Activated naive CD8-positive, alpha-beta T cell treated with anti-CD3 and anti-CD28 coated beads, Interleukin-2, amount 10 ng/mL, durations not matched to agents 7 days and 5 days (primary cell): ENCODE data around the gene LINGO1. TPM values are rescaled to one million over a fixed set of nuclear protein-coding genes. Genes with fewer than 3 reads are reported as not detected.

Source experiments
- ATAC-seq: fragments of 150-1000 bp; cut with Tn5 transposase; one replicate; pipeline ENCODE4 v1.10.0; 2021; ENCODE audit warnings: low read depth, moderate library complexity
- POLR2A ChIA-PET: fragments of 350-600 bp; sonication (Branson Sonifier 250); formaldehyde crosslinking; loops from one replicate; lab custom pipeline; 2021; ENCODE audit warnings: antibody characterized with exemption; lab: Charles Lee
- DNase-seq: peaks from one replicate; pipeline ENCODE4 v3.0.0; 2021
- H3K27ac Mint-ChIP-seq: one replicate; pipeline ENCODE4 v1.8.0; 2022; ENCODE audit warnings: mild to moderate bottlenecking, mixed read lengths
- H3K27me3 Mint-ChIP-seq: one replicate; pipeline ENCODE4 v1.8.0; 2022; ENCODE audit warnings: mild to moderate bottlenecking, moderate library complexity, mixed read lengths
- H3K36me3 Mint-ChIP-seq: one replicate; pipeline ENCODE4 v1.8.0; 2021; ENCODE audit warnings: mild to moderate bottlenecking, mixed read lengths
- H3K4me1 Mint-ChIP-seq: one replicate; pipeline ENCODE4 v1.8.0; 2021; ENCODE audit warnings: mixed read lengths
- H3K4me3 Mint-ChIP-seq: one replicate; pipeline ENCODE4 v1.8.0; 2022; ENCODE audit warnings: mild to moderate bottlenecking, moderate library complexity, mixed read lengths
- H3K9me3 Mint-ChIP-seq: one replicate; pipeline ENCODE4 v1.8.0; 2021; ENCODE audit warnings: mixed read lengths
- total RNA-seq, 2 experiments: library from RNA; stranded (reverse); gene quantifications; one replicate each; pipeline ENCODE4 v1.2.3, GENCODE V29; 2021

Gene LINGO1
- total RNA-seq, 2 experiments from 2014 or later = not detected

DNA sequence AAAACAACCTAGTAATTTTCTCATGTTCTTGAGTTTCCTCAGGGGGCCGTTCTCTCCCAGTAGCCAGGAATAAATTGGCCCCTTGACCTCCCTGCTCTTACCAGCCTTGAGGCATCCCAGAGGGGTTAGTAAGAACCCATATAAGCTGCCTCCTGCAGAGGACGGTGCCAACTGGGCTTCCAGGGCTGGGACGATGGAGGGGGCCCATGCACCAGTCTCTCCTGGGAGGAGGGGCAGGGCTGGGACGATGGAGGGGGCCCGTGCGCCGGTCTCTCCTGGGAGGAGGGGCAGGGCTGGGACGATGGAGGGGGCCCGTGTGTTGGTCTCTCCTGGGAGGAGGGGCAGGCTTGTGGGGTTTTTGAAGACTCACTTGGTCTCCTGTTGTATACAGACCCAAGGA, 22.0 kb downstream of the LINGO1 start:
- no peak overlapping the region for H3K4me3 Mint-ChIP-seq
- no peaks in the 10 kb centered on the region for H3K4me1 Mint-ChIP-seq
- ATAC-seq (no peak), DNase-seq (no peak)
- POLR2A ChIA-PET = no interaction called here
- no peaks in the 10 kb centered on the region for H3K36me3 Mint-ChIP-seq
- H3K9me3 Mint-ChIP-seq = no peaks in the 10 kb centered on the region
- H3K27ac Mint-ChIP-seq = no peak overlapping the region
- no peaks in the 10 kb centered on the region for H3K27me3 Mint-ChIP-seq

DNA sequence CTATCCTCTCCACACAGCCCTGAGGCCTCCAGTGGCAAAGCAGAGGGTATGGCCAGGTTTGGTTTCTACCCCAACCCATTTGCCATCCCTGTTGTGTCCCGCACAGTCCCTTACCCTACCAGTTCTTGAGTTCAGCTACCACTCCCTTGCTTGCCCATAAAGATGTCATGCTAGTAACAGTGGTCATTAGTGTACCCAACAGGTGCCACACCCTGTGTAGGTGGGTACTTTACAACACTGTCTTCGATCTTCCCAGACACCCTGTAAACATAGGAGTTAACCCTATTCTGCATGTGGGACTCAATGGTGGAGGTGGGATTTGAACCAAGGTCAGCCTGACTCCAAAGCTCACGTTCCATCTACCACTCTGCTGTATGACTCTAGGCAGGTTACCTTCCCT, 23.2 kb downstream of the LINGO1 start:
- H3K9me3 Mint-ChIP-seq = no peaks in the 10 kb centered on the region
- POLR2A ChIA-PET = no interaction called here
- no peak for ATAC-seq

DNA sequence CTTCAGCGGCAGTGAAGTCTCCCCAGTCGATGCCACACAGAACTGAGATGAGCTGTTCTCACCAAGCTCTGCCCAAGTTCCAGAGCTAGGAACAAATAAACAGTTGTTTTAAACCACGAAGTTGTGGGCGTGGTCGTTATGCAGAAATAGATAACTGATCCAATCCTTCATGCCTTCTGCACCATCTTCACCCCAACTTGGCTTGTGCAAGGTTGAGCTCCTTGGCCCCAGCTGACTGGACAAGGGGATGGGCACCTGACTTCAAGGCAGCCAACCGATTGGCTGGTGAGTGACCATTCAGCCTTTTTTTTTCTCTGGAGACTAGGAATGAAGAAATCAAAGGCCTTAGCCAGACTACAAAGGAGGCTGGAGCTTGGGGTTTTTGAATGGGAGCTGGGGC, 23.9 kb downstream of the LINGO1 start:
- no peaks in the 10 kb centered on the region for H3K9me3 Mint-ChIP-seq
- H3K27ac Mint-ChIP-seq = no peak overlapping the region
- no peak for ATAC-seq
- H3K36me3 Mint-ChIP-seq = no peaks in the 10 kb centered on the region
- H3K4me3 Mint-ChIP-seq = no peak overlapping the region
- DNase-seq = no peak
- peaks cover 5% of the 10 kb centered on the region for H3K27me3 Mint-ChIP-seq
- POLR2A ChIA-PET = no interaction called here
- peaks cover 5% of the 10 kb centered on the region for H3K4me1 Mint-ChIP-seq

More for the DNA sequence above, 23.2 kb downstream of the LINGO1 start:
- peaks cover 5% of the 10 kb centered on the region for H3K27me3 Mint-ChIP-seq
- H3K27ac Mint-ChIP-seq = no peak overlapping the region
- H3K4me1 Mint-ChIP-seq = peaks cover 4% of the 10 kb centered on the region
- H3K36me3 Mint-ChIP-seq = no peaks in the 10 kb centered on the region
- no peak overlapping the region for H3K4me3 Mint-ChIP-seq
- DNase-seq = no peak

DNA sequence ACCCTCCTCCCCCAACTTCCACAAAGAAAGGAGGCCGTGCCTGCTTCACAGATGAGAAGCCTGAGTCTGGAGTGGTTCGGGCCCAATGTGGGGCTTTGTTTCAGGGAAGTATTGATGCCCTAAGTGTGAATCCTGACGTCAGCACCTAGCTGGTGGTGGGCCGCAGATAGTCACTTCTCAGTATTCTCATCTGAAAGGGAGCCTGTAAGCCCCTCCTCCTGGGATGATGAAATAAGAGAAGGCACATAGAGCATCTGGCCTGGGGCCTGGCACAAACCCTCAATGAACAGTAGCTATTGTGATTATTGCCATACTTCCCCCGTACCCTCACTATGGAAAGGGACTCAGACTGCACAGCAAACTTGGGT, 24.8 kb downstream of the LINGO1 start:
- peaks cover 5% of the 10 kb centered on the region for H3K27me3 Mint-ChIP-seq
- no peak overlapping the region for H3K27ac Mint-ChIP-seq
- POLR2A ChIA-PET = interaction anchor here (0.6 kb wide), 1 partner anchor 542 kb away, joined by 4 read pairs; no protein-coding TSS in a partner anchor
- DNase-seq (no peak), ATAC-seq (no peak)
- H3K4me3 Mint-ChIP-seq = no peak overlapping the region
- H3K4me1 Mint-ChIP-seq = peaks cover 5% of the 10 kb centered on the region
- no peaks in the 10 kb centered on the region for H3K36me3 Mint-ChIP-seq
- H3K9me3 Mint-ChIP-seq = no peaks in the 10 kb centered on the region

DNA sequence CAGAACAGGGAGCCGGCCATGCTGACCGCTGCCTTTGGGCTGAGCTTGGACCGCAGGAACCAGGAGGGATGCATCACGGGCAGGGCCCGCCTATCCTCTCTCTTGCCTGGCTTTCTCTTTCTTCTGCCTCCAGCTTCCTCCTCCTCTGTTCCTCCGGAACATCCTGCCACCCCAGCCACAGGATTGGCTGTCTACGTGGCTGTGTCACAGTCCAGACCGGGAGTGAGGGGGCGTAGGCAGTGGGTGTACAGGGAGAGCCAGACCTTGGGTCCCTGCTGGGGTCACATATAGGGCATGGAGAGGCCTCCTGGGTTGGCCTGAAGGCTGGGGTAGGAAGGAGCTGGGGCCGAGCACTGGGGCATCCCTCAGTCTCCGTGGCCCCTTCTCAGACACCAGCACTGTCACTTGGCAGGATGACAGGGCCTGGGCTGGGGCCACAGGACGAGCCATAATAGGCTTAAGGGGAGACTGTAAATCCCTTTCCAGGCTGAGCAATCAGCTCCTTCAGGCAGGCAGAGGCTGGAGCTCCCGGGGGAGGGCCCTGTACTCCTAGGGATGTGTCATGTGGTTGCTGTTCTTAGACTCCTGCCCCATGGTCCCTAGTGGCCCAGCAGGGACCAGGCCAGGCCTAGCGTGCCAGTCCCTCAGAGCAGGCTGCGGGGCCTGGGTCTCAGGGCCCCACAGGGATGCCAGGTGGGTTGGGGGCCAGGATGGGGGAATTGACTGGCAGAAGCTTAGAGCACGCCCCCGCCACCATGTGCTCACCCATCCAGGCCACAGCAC, 25.4 kb downstream of the LINGO1 start:
- DNase-seq (no peak), ATAC-seq (no peak)
- H3K4me1 Mint-ChIP-seq = peaks cover 5% of the 10 kb centered on the region
- no peak overlapping the region for H3K27ac Mint-ChIP-seq
- POLR2A ChIA-PET = interaction anchor here (0.6 kb wide), 1 partner anchor 541 kb away, joined by 4 read pairs; no protein-coding TSS in a partner anchor
- no peaks in the 10 kb centered on the region for H3K9me3 Mint-ChIP-seq
- no peak overlapping the region for H3K4me3 Mint-ChIP-seq
- H3K27me3 Mint-ChIP-seq = peaks cover 5% of the 10 kb centered on the region
- no peaks in the 10 kb centered on the region for H3K36me3 Mint-ChIP-seq

DNA sequence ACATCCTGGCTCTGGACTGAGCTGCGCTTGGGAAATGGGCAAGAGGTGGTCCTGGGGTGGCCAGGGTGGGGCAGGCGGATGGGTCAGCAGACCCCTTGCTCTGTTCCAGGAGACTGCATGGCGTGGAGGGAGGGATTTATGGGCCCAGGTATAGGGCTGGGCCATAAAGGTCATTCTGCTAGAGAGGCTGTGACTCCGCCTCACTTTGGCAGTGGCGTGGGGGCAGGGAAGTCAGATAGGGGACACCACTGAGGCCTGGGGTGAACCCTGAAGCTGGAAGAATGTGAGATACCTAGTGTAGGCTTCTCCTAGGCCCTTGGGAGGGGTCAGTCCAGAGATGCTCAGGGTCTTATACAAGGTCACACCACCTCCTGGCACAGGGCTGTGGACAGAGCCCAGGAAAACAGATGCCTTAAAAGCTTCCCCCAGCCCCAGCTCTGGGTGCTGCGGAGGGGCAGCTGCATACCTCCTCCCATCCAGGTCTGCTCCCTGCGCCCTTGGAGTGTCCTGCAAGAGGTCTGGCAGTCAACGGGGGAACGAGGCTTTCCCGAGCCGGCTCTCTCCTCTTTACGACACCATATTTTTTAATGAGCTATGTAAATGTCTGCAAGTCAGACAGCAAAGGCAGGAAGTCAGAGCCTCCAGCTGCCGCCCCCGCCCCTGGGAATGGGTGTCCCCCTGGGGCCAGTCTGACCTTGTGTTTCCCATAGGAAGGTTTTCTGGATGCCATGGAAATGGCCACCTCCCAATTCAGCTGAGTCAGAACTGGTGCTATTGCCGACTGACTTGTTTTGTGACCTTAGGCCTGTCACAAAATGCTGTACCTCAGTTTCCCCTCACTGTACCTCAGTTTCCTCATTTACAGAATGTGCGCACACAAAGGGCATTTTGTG, 26.3 kb downstream of the LINGO1 start:
- H3K4me1 Mint-ChIP-seq = peaks cover 5% of the 10 kb centered on the region
- no peak overlapping the region for H3K27ac Mint-ChIP-seq
- ATAC-seq = no peak
- H3K4me3 Mint-ChIP-seq = no peak overlapping the region
- H3K36me3 Mint-ChIP-seq = no peaks in the 10 kb centered on the region
- no peak for DNase-seq
- POLR2A ChIA-PET = no interaction called here
- H3K27me3 Mint-ChIP-seq = peaks cover 5% of the 10 kb centered on the region
- H3K9me3 Mint-ChIP-seq = no peaks in the 10 kb centered on the region

DNA sequence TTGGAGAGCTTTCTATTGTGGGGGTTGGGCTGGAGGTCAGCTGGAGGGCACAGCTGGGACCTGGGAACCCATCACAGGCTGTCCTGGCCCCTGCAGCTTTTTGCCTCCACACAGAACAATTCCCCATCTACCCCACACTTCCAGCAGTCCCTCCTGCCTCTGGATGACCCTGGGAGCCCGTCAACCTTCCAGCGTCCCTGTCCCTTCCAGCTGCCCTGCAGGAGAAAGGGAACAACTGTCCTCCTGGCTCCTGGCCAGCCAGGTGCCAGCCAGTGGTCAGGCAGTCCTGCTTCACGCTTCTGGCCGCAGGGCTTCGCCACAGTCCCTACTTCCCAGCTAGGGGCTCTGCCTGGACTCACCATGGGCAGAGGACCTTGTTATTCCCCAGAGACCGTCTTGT, 27.2 kb downstream of the LINGO1 start:
- Mint-ChIP-seq H3K9me3 (no peaks in the 10 kb centered on the region), H3K4me1 (peaks cover 5% of the 10 kb centered on the region), H3K27ac (no peak overlapping the region), H3K36me3 (no peaks in the 10 kb centered on the region), H3K4me3 (no peak overlapping the region), H3K27me3 (peaks cover 5% of the 10 kb centered on the region)
- ATAC-seq (no peak), DNase-seq (no peak)
- POLR2A ChIA-PET = no interaction called here

DNA sequence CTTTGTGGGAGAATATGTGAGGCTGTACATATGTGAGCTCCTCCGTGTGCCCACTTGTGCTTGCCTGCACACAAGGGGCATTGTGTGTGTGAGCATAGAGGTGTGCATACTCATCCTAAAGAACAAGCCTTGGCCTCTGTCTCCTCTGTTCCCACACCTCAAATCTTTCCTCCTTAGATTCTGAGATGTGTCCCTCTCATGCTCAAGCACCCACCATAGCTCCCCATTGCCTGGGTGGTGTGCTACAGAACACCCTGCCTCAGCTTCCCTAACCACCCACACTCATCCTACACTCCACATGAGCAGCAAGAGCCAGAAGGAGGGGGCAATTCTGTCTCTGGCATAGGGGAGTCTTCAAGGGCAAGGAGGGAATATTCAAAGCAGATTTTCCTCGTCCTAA, 27.7 kb downstream of the LINGO1 start:
- Mint-ChIP-seq H3K27me3 (peaks cover 5% of the 10 kb centered on the region), H3K9me3 (no peaks in the 10 kb centered on the region), H3K4me1 (peaks cover 5% of the 10 kb centered on the region), H3K36me3 (no peaks in the 10 kb centered on the region), H3K27ac (no peak overlapping the region), H3K4me3 (no peak overlapping the region)
- DNase-seq (no peak), ATAC-seq (no peak)
- POLR2A ChIA-PET = no interaction called here

DNA sequence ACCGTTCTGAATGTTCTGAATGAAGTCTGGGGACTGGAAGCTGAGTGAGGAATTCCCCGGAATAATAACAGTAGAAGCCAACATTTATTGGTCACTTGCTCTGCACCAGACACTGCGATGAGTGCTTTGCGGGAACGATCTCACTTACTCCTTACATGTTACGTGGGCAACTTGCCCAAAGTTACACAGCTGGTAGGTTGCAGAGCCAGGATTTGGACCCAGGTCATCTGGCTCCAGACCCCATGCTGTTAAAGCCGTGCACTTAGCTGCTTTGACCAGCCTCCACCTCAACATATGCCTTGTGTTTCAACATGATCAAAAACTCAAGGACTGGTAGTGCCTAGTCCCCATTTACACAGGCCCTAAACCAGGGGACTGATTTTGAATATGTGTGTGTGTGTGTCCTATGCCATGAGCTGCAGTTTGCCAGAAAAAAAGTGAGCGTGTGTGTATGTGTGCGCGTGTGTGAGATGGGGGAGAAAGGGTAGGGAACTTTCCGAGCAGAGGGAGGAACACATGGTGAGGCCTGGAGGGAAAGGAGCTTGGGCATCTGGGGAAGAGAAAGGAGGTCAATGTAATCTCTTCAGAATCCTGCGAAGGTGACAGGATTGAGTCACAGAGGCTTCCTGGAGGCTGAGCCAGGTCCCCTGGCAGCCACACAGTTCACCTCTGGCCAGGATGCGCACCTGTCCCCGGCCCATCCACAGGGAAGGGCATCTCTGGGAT, 28.9 kb downstream of the LINGO1 start:
- Mint-ChIP-seq H3K9me3 (no peaks in the 10 kb centered on the region), H3K36me3 (no peaks in the 10 kb centered on the region), H3K4me3 (no peak overlapping the region), H3K27ac (no peak overlapping the region), H3K4me1 (peaks cover 5% of the 10 kb centered on the region), H3K27me3 (peaks cover 5% of the 10 kb centered on the region)
- ATAC-seq = no peak
- POLR2A ChIA-PET = no interaction called here
- no peak for DNase-seq

DNA sequence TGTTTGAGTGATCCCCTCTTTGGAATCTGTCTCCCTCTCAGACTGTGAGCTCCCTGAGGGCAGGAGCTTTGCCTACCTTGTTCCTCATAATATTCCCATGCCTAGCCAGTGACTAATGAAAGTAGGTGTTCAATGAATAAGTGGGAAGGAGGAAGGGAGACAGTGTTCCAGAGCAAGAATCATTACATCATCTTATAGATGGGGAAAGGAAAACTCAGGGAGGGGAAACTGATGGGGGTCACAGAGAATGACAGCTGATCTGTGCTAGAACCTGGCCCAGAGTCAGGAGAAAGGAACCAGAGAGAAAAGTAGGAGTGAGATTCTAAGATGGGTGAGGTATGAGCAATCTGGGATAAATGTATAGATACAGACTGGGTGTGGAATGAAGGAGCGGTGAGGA, 29.9 kb downstream of the LINGO1 start:
- Mint-ChIP-seq H3K36me3 (no peaks in the 10 kb centered on the region), H3K4me1 (peaks cover 5% of the 10 kb centered on the region), H3K9me3 (no peaks in the 10 kb centered on the region), H3K27ac (no peak overlapping the region), H3K27me3 (peaks cover 5% of the 10 kb centered on the region), H3K4me3 (no peak overlapping the region)
- POLR2A ChIA-PET = no interaction called here
- DNase-seq = no peak
- no peak for ATAC-seq

DNA sequence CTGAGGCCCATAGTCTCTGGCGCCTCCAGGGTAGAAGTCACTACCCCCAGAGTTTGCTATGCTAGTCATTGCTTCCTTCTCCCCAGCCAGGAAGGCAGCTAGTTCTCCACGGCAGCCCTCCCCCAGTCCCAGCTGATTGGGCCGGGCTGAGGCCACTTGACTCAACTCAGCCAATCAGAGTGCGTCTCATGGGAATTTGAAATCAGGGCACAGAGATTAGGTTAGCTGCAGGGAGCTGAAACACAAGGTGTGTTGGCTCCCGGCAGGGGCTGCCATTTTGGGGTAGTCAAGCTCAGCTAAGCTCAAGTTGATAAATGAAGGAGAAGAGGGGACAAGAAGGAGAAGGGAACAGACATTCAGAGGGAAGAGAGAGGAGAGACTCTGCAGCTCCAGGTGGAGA, 32.8 kb downstream of the LINGO1 start:
- Mint-ChIP-seq H3K9me3 (no peaks in the 10 kb centered on the region), H3K27me3 (peaks cover 2% of the 10 kb centered on the region), H3K4me3 (no peak overlapping the region), H3K4me1 (peaks cover 5% of the 10 kb centered on the region), H3K27ac (no peak overlapping the region), H3K36me3 (no peaks in the 10 kb centered on the region)
- POLR2A ChIA-PET = no interaction called here
- ATAC-seq (no peak), DNase-seq (no peak)

DNA sequence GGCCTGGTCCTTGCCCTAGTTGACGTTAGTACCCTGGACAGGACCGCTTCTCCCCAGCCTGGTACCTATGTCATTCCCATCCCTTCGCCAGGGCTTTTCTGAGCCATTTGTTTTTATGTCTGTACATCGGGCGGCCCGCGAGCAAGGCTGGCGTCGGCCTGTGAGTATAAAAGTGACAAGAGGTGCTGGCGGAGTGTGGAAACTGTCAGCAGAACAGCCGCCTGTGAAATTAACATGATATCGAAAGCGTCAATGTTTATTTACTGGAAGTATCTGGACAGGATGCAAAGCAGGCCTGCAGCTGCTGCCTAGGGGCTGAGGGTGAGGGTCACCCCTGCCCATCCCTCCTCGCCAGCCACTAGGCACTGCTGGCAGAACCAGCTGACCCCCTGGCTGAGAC, 33.4 kb downstream of the LINGO1 start:
- H3K27me3 Mint-ChIP-seq = no peaks in the 10 kb centered on the region
- H3K9me3 Mint-ChIP-seq = no peaks in the 10 kb centered on the region
- no peaks in the 10 kb centered on the region for H3K4me1 Mint-ChIP-seq
- no peak overlapping the region for H3K27ac Mint-ChIP-seq
- DNase-seq (no peak), ATAC-seq (no peak)
- H3K4me3 Mint-ChIP-seq = no peak overlapping the region
- H3K36me3 Mint-ChIP-seq = no peaks in the 10 kb centered on the region
- POLR2A ChIA-PET = no interaction called here

DNA sequence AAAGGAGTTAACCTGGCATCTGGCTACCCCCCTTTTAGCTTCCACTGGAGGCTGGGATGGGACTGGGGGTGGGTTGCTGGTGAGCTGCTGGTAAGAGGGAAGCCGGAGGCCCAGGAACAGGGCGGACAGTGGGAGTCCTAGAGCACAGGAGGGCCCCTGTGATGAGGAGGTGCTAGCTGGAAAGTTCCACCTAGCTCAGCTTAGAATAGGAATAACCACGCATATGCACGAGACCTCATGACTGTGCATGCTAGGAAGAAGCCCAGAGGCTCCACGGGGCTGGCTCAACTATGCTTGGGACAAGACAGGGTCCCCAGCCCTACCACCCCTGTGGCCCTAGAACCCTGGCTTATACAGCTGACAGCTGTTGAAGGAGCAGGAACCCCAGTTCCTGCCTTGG, 34.1 kb downstream of the LINGO1 start:
- H3K27ac Mint-ChIP-seq = no peak overlapping the region
- POLR2A ChIA-PET = no interaction called here

More for the DNA sequence above, 34.1 kb downstream of the LINGO1 start:
- Mint-ChIP-seq H3K27me3 (no peaks in the 10 kb centered on the region), H3K4me3 (no peak overlapping the region), H3K36me3 (no peaks in the 10 kb centered on the region), H3K9me3 (no peaks in the 10 kb centered on the region), H3K4me1 (no peaks in the 10 kb centered on the region)
- ATAC-seq (no peak), DNase-seq (no peak)
